H9 (cell line): ENCODE results near the gene AQP2. TPM values are rescaled to one million over a fixed set of nuclear protein-coding genes. Genes with fewer than 3 reads are reported as not detected.
A peak's percentile ranks its signal among the peaks of the same experiment; 100 is the strongest.

Experiments used
- DNase-seq: peaks from one replicate; pipeline ENCODE4 v3.0.0-alpha.2; 2017
- H2AFZ ChIP-seq: one replicate; pipeline ENCODE4 v1.6.1; 2013; ENCODE audit warnings: mild to moderate bottlenecking, low read length, control low read depth, moderate library complexity
- H2AK5ac ChIP-seq: 2 replicates; pipeline ENCODE4 v1.6.1; 2013; ENCODE audit warnings: low read length, control low read depth, mixed read lengths; ENCODE audit not compliant: insufficient read length
- H2BK120ac ChIP-seq: one replicate; pipeline ENCODE4 v1.6.1; 2013; ENCODE audit warnings: low read depth, mild to moderate bottlenecking, low read length, control low read depth, inconsistent platforms; ENCODE audit not compliant: poor library complexity, severe bottlenecking
- H2BK12ac ChIP-seq: 2 replicates; pipeline ENCODE4 v1.6.1; 2013; ENCODE audit warnings: low read length, control low read depth, mixed read lengths, low read depth; ENCODE audit not compliant: insufficient read length
- H2BK15ac ChIP-seq: 2 replicates; pipeline ENCODE4 v1.6.1; 2013; ENCODE audit warnings: low read depth, low read length, control low read depth
- H2BK20ac ChIP-seq: one replicate; pipeline ENCODE4 v1.6.1; 2013; ENCODE audit warnings: low read depth, mild to moderate bottlenecking, low read length, control low read depth, inconsistent platforms; ENCODE audit not compliant: poor library complexity, severe bottlenecking
- H2BK5ac ChIP-seq: 2 replicates; pipeline ENCODE4 v1.6.1; 2013; ENCODE audit warnings: low read length, control low read depth, mixed read lengths; ENCODE audit not compliant: insufficient read length
- H3K14ac ChIP-seq: 2 replicates; pipeline ENCODE4 v1.6.1; 2013; ENCODE audit warnings: low read length, control low read depth; ENCODE audit not compliant: insufficient read depth
- H3K18ac ChIP-seq: 2 replicates; pipeline ENCODE4 v1.6.1; 2013; ENCODE audit warnings: low read depth, mild to moderate bottlenecking, mixed read lengths, low read length, control low read depth; ENCODE audit not compliant: insufficient read length
- H3K23ac ChIP-seq: 2 replicates; pipeline ENCODE4 v1.6.1; 2013; ENCODE audit warnings: low read length, control low read depth, mixed read lengths, low read depth; ENCODE audit not compliant: insufficient read length
- H3K23me2 ChIP-seq: 2 replicates; pipeline ENCODE4 v1.6.1; 2013; ENCODE audit warnings: low read depth, mild to moderate bottlenecking, mixed read lengths, low read length, control low read depth; ENCODE audit not compliant: insufficient read length, poor library complexity, severe bottlenecking
- H3K27ac ChIP-seq: 2 replicates; pipeline ENCODE4 v1.5.1; 2013; ENCODE audit warnings: low read length, control low read depth, mixed read lengths, low read depth; ENCODE audit not compliant: insufficient read length
- H3K27me3 ChIP-seq: 2 replicates; pipeline ENCODE4 v1.6.1; 2013; ENCODE audit warnings: low read length, control low read depth, inconsistent platforms; ENCODE audit not compliant: insufficient read depth
- H3K4ac ChIP-seq: 2 replicates; pipeline ENCODE4 v1.6.1; 2013; ENCODE audit warnings: low read depth, mild to moderate bottlenecking, control low read depth, inconsistent platforms, low read length, moderate library complexity
- H3K4me1 ChIP-seq: 2 replicates; pipeline ENCODE4 v1.6.1; 2013; ENCODE audit warnings: low read length, control low read depth, inconsistent platforms; ENCODE audit not compliant: insufficient read depth
- H3K4me2 ChIP-seq: 2 replicates; pipeline ENCODE4 v1.6.1; 2013; ENCODE audit warnings: low read length, control low read depth, mixed read lengths; ENCODE audit not compliant: insufficient read length, insufficient read depth
- H3K56ac ChIP-seq: 2 replicates; pipeline ENCODE4 v1.6.1; 2013; ENCODE audit warnings: low read depth, mild to moderate bottlenecking, mixed read lengths, low read length, control low read depth; ENCODE audit not compliant: insufficient read length
- H3K79me1 ChIP-seq: 2 replicates; pipeline ENCODE4 v1.6.1; 2013; ENCODE audit warnings: low read depth, mild to moderate bottlenecking, moderate library complexity, low read length, control low read depth, inconsistent platforms; ENCODE audit not compliant: insufficient read depth, poor library complexity, severe bottlenecking
- H3K79me2 ChIP-seq: 2 replicates; pipeline ENCODE4 v1.6.1; 2013; ENCODE audit warnings: low read length, control low read depth, inconsistent platforms; ENCODE audit not compliant: insufficient read depth
- H3K9ac ChIP-seq: 2 replicates; pipeline ENCODE4 v1.6.1; 2013; ENCODE audit warnings: low read length, control low read depth, mixed read lengths; ENCODE audit not compliant: insufficient read length; ENCODE audit errors: extremely low read depth
- H3K9me3 ChIP-seq: one replicate; pipeline ENCODE4 v1.6.1; 2013; ENCODE audit warnings: low read depth, low read length, inconsistent platforms; ENCODE audit not compliant: control insufficient read depth
- H3T11ph ChIP-seq: one replicate; pipeline ENCODE4 v1.6.1; 2013; ENCODE audit warnings: mild to moderate bottlenecking, low read length, control low read depth, inconsistent platforms
- H4K20me1 ChIP-seq: one replicate; pipeline ENCODE4 v1.6.1; 2013; ENCODE audit not compliant: control insufficient read depth, insufficient read length, insufficient read depth
- H4K5ac ChIP-seq: 2 replicates; pipeline ENCODE4 v1.6.1; 2013; ENCODE audit warnings: low read depth, mild to moderate bottlenecking, mixed read lengths, low read length, control low read depth; ENCODE audit not compliant: insufficient read length
- H4K8ac ChIP-seq: replicated peaks from 2 replicates; pipeline ENCODE4 v1.6.1; 2013; ENCODE audit warnings: low read length, control low read depth, mixed read lengths, low read depth; ENCODE audit not compliant: insufficient read length
- H4K91ac ChIP-seq: 2 replicates; pipeline ENCODE4 v1.6.1; 2013; ENCODE audit warnings: low read depth, mild to moderate bottlenecking, moderate library complexity, mixed read lengths, low read length, control low read depth; ENCODE audit not compliant: insufficient read length
- H3K27ac Mint-ChIP-seq, 3 experiments: 2 replicates in 2 of 3; 3 replicates in 1 of 3; pipeline ENCODE4 v1.8.0; 2020 to 2021; ENCODE audit warnings: mixed read lengths in 3 of 3, mild to moderate bottlenecking in 1 of 3, moderate library complexity in 1 of 3
- H3K27me3 Mint-ChIP-seq: 2 replicates; pipeline ENCODE4 v1.8.0; 2021; ENCODE audit warnings: low read depth, mild to moderate bottlenecking, moderate library complexity, mixed read lengths
- H3K36me3 Mint-ChIP-seq, 3 experiments: 2 replicates in 2 of 3; 3 replicates in 1 of 3; pipeline ENCODE4 v1.8.0; 2020 to 2021; ENCODE audit warnings: low read depth in 3 of 3, mixed read lengths in 3 of 3; ENCODE audit not compliant: insufficient read depth in 1 of 3
- H3K4me1 Mint-ChIP-seq, 2 experiments: 2 replicates each; pipeline ENCODE4 v1.8.0; 2020; ENCODE audit warnings: mixed read lengths in 2 of 2
- H3K4me3 Mint-ChIP-seq, 2 experiments: 2 replicates in 1 of 2; 3 replicates in 1 of 2; pipeline ENCODE4 v1.8.0; 2020 to 2021; ENCODE audit warnings: mild to moderate bottlenecking in 2 of 2, mixed read lengths in 2 of 2, moderate library complexity in 1 of 2
- H3K9me3 Mint-ChIP-seq, 2 experiments: 2 replicates in 1 of 2; 3 replicates in 1 of 2; pipeline ENCODE4 v1.8.0; 2020; ENCODE audit warnings: mild to moderate bottlenecking in 2 of 2, mixed read lengths in 2 of 2, moderate library complexity in 1 of 2
- WGBS: extraction: QIAGEN DNeasy Blood & Tissue Kit; methylation state at CpG from one replicate; pipeline ENCODE4 v1.1.7; 2013; ENCODE audit warnings: missing lambda C conversion rate, low lambda C conversion rate, mixed read lengths; ENCODE audit not compliant: insufficient read length; ENCODE audit errors: extremely low coverage; 5-methylcytosine and 5-hydroxymethylcytosine counted together
- total RNA-seq: library from RNA; stranded (reverse); gene quantifications from 2 replicates; pipeline ENCODE4 v1.2.1, GENCODE V29; 2021
- TF ChIP-seq, protein P1 (sequence below): fragments of 200-600 bp; sonication (generic); conservative IDR thresholded peaks from 3 replicates; pipeline ENCODE4 v1.8.0; 2021; ENCODE audit warnings: antibody characterized with exemption, mild to moderate bottlenecking

AQP2 gene
- total RNA-seq, 1 experiment from 2014 or later = not detected

DNA sequence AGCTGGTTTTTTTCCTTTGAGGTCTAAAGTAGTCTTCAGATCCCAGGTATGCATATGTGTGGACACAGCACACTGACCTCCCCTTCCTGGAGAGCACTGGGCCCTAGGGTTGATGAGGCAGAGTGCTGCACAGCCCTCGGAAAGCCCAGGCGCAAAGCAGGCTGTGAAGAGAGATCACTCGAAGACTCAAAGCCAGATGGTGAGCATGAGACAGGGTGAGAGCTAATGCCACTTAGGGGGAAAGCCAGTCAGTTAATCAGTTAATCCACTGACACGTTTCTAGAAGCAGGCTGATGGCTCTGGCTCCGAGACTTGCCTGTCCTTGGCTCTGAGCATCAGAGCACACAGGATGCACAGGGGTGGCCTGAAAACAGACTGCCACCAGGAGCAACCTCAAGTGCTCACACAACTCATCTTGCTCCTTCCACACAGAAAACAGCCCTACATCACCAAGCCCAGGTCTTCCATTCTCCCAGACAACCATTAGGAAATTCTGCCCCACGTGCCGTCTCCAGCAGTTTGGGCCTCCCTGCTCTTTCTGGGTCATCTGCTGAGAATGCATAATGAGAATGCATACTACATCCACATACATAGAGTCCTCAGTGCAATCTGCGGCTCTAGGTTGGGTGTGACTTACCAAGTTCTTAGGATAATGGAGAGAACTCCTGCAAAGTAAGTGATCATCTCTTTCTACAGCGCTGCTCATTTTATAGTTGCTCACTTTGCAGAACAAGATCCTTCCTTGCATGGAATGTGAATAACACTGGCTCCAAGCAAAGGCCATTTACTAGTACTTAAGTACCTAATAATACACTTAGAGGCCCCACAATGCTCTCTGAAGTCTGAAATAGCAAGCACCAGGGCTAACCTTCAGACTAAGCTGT, 34.2 kb downstream of the AQP2 start:
- Histone ChIP-seq H3K23me2 (no peaks in the 10 kb centered on the region), H3K56ac (no peak overlapping the region), H3K79me2 (no peaks in the 10 kb centered on the region), H2AK5ac (no peak overlapping the region), H2BK120ac (no peak overlapping the region), H3K9me3 (no peaks in the 10 kb centered on the region), H3K79me1 (no peaks in the 10 kb centered on the region), H2BK12ac (no peak overlapping the region), H2BK15ac (no peak overlapping the region), H3K4me1 (no peaks in the 10 kb centered on the region; the same call in 1 of the 2 replicates), H2BK20ac (no peak overlapping the region), H3K18ac (no peak overlapping the region), H3T11ph (no peak overlapping the region), H3K14ac (no peak overlapping the region), H2AFZ (no peak overlapping the region), H3K4me2 (no peak overlapping the region), H3K23ac (no peak overlapping the region), H3K9ac (no peak overlapping the region), H4K20me1 (no peaks in the 10 kb centered on the region), H2BK5ac (no peak overlapping the region), H3K27me3 (no peaks in the 10 kb centered on the region), H4K5ac (no peak overlapping the region), H4K91ac (no peak overlapping the region), H3K4ac (no peak overlapping the region), H3K27ac (no peak overlapping the region), H4K8ac (no peak overlapping the region)
- no peaks in the 10 kb centered on the region for H3K9me3 Mint-ChIP-seq
- TF ChIP-seq, protein P1, sequence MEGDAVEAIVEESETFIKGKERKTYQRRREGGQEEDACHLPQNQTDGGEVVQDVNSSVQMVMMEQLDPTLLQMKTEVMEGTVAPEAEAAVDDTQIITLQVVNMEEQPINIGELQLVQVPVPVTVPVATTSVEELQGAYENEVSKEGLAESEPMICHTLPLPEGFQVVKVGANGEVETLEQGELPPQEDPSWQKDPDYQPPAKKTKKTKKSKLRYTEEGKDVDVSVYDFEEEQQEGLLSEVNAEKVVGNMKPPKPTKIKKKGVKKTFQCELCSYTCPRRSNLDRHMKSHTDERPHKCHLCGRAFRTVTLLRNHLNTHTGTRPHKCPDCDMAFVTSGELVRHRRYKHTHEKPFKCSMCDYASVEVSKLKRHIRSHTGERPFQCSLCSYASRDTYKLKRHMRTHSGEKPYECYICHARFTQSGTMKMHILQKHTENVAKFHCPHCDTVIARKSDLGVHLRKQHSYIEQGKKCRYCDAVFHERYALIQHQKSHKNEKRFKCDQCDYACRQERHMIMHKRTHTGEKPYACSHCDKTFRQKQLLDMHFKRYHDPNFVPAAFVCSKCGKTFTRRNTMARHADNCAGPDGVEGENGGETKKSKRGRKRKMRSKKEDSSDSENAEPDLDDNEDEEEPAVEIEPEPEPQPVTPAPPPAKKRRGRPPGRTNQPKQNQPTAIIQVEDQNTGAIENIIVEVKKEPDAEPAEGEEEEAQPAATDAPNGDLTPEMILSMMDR = no peak
- no CpG with 5 or more reads among the region's 9 CpGs for WGBS
- H3K27ac Mint-ChIP-seq = peak overlapping the region in 2 of 3 experiments; percentile 58 to 68; a peak in 2 of 7 replicates
- H3K36me3 Mint-ChIP-seq = peaks cover 6 to 19% (median 16%) of the 10 kb centered on the region in 3 experiments; a peak in 6 of 7 replicates
- peaks cover 30 to 37% of the 10 kb centered on the region in 2 experiments for H3K4me1 Mint-ChIP-seq
- H3K27me3 Mint-ChIP-seq = no peaks in the 10 kb centered on the region
- no peak overlapping the region for H3K4me3 Mint-ChIP-seq
- DNase-seq = no peak
